ENCODE results near the gene SLCO1B1.

DNA sequence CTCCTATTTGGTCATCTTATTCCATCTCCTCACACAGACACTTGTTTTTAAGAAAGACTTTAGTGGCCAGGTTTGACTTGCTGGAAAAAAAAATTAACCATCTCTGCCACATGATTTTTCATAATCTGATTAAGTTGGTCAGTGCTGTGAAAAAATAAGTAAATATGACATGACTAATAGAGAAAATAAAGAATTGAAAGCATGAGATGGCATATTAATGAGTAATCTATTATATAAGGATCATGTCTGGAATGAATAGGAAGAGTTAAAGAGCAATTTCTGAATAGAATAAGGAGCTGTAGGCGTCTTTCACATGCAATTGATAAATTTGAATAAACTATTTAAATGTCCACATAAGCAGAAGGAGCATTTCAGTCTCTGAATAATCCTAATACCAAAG lies 12.2 kb upstream of the SLCO1B1 start:
- TF ChIP-seq, protein P1, sequence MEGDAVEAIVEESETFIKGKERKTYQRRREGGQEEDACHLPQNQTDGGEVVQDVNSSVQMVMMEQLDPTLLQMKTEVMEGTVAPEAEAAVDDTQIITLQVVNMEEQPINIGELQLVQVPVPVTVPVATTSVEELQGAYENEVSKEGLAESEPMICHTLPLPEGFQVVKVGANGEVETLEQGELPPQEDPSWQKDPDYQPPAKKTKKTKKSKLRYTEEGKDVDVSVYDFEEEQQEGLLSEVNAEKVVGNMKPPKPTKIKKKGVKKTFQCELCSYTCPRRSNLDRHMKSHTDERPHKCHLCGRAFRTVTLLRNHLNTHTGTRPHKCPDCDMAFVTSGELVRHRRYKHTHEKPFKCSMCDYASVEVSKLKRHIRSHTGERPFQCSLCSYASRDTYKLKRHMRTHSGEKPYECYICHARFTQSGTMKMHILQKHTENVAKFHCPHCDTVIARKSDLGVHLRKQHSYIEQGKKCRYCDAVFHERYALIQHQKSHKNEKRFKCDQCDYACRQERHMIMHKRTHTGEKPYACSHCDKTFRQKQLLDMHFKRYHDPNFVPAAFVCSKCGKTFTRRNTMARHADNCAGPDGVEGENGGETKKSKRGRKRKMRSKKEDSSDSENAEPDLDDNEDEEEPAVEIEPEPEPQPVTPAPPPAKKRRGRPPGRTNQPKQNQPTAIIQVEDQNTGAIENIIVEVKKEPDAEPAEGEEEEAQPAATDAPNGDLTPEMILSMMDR (conservative IDR thresholded peaks at IDR 0.05 in 1 of 2, IDR thresholded peaks at IDR 0.05 in 1 of 2; ENCODE audit: low read depth in 1 of 2, low read length in 2 of 2): no peak
- TF ChIP-seq EZH2 (IDR thresholded peaks at IDR 0.05; ENCODE audit: low read length, missing control alignments): no peak
